Inflammatory macrophage (primary cell): ENCODE measurements around the gene SRSF7.

ENCODE experiments used
- DNase-seq, 2 donors: peaks; one replicate each; pipeline ENCODE4 v3.0.0-alpha.2; 2020 to 2022

The SRSF7 gene

GRCh38 chr2:38700113-38700785 lies 50.9 kb downstream of the SRSF7 start:
- no peak for DNase-seq

GRCh38 chr2:38698467-38699003 lies 52.6 kb downstream of the SRSF7 start:
- no peak for DNase-seq

- no peak for DNase-seq
Observed at GRCh38 chr2:38697116-38697840, 53.9 kb downstream of the SRSF7 start.
